Activated CD8-positive, alpha-beta memory T cell treated with anti-CD3 and anti-CD28 coated beads, Interleukin-2, amount 50 U/mL, for 24 hours (primary cell): Measurements from ENCODE around the gene ZNF438.

Experiments used
- DNase-seq: peaks from one replicate; pipeline ENCODE4 v3.0.0-alpha.2; 2020; ENCODE audit errors: extremely low read depth

The ZNF438 gene

GRCh38 chr10:30826679-30827078, 205.0 kb downstream of the ZNF438 start:
- no peak for DNase-seq

GRCh38 chr10:30825495-30825894, 206.2 kb downstream of the ZNF438 start:
- DNase-seq = no peak

- no peak for DNase-seq
Observed at GRCh38 chr10:30825022-30825421, 206.6 kb downstream of the ZNF438 start.

- DNase-seq = no peak
Observed at GRCh38 chr10:30823651-30824050, 208.0 kb downstream of the ZNF438 start.

- DNase-seq = no peak
Observed at GRCh38 chr10:30822693-30823465, 208.8 kb downstream of the ZNF438 start.

GRCh38 chr10:30821994-30822692, 209.5 kb downstream of the ZNF438 start:
- no peak for DNase-seq

- no peak for DNase-seq
Observed at GRCh38 chr10:30821261-30821993, 210.2 kb downstream of the ZNF438 start.

GRCh38 chr10:30820261-30820991, 211.2 kb downstream of the ZNF438 start:
- DNase-seq = no peak

- no peak for DNase-seq
Observed at GRCh38 chr10:30819341-30820181, 212.1 kb downstream of the ZNF438 start.

GRCh38 chr10:30818854-30819253, 212.8 kb downstream of the ZNF438 start:
- no peak for DNase-seq

- no peak for DNase-seq
Observed at GRCh38 chr10:30818010-30818660, 213.5 kb downstream of the ZNF438 start.

- DNase-seq = no peak
Observed at GRCh38 chr10:30817541-30817940, 214.1 kb downstream of the ZNF438 start.

GRCh38 chr10:30816820-30817171, 214.9 kb downstream of the ZNF438 start:
- DNase-seq = no peak

GRCh38 chr10:30816159-30816819, 215.4 kb downstream of the ZNF438 start:
- DNase-seq = no peak

GRCh38 chr10:30813872-30814481, 217.7 kb downstream of the ZNF438 start:
- DNase-seq = no peak

GRCh38 chr10:30812018-30812851, 219.4 kb downstream of the ZNF438 start:
- DNase-seq = no peak

GRCh38 chr10:30811276-30812017, 220.2 kb downstream of the ZNF438 start:
- DNase-seq = no peak

GRCh38 chr10:30810416-30810815, 221.2 kb downstream of the ZNF438 start:
- no peak for DNase-seq
